Measurements from ENCODE around the gene KCNN3. TPM values are rescaled to one million over a fixed set of nuclear protein-coding genes. Genes with fewer than 3 reads are reported as not detected.

Gene KCNN3
- polyA plus RNA-seq, 1 donor from 2014 or later: 2.2 TPM

GRCh38 chr1:154746622-154747299 lies 123.3 kb downstream of the KCNN3 start:
- Histone ChIP-seq H4K20me1 (ENCODE audit: insufficient read depth) (no peaks in the 10 kb centered on the region), H3K36me3 (ENCODE audit: insufficient read depth, low read length) (no peaks in the 10 kb centered on the region), H3K27me3 (ENCODE audit: insufficient read depth, low read depth, low read length) (no peaks in the 10 kb centered on the region), H3F3A (ENCODE audit: insufficient read depth, low read length, poor library complexity, severe bottlenecking) (no peaks in the 10 kb centered on the region), H3K9me3 (ENCODE audit: low read length) (no peaks in the 10 kb centered on the region), H3K9me2 (ENCODE audit: insufficient read depth, low read length) (no peaks in the 10 kb centered on the region), H3K9ac (ENCODE audit: low read length) (peak overlapping the region; percentile 41), H3K27ac (ENCODE audit: low read length) (peak overlapping the region; percentile 71), H3K4me3 (ENCODE audit: low read length) (peak overlapping the region; percentile 35), H3K4me2 (ENCODE audit: low read length) (no peak overlapping the region), H2AFZ (ENCODE audit: low read depth, low read length) (no peak overlapping the region), H3K79me2 (replicated peaks; ENCODE audit: insufficient read depth, low read length) (no peaks in the 10 kb centered on the region)
- TF ChIP-seq CTCF (IDR thresholded peaks at IDR 0.05; ENCODE audit: poor library complexity, severe bottlenecking) (no peak), POLR2AphosphoS5 (IDR thresholded peaks at IDR 0.05) (no peak), RAD21 (conservative IDR thresholded peaks at IDR 0.05) (no peak), EZH2 (IDR thresholded peaks at IDR 0.05; ENCODE audit: borderline replicate concordance, insufficient read depth, low read length, poor library complexity, severe bottlenecking) (no peak), MXI1 (conservative IDR thresholded peaks at IDR 0.05; ENCODE audit: poor library complexity, severe bottlenecking) (no peak)

- Histone ChIP-seq H3K4me2 (ENCODE audit: low read length) (no peak overlapping the region), H2AFZ (ENCODE audit: low read depth, low read length) (no peak overlapping the region), H4K20me1 (ENCODE audit: insufficient read depth) (no peaks in the 10 kb centered on the region), H3K27me3 (ENCODE audit: insufficient read depth, low read depth, low read length) (no peaks in the 10 kb centered on the region), H3K79me2 (replicated peaks; ENCODE audit: insufficient read depth, low read length) (no peaks in the 10 kb centered on the region), H3K36me3 (ENCODE audit: insufficient read depth, low read length) (no peaks in the 10 kb centered on the region), H3K9me3 (ENCODE audit: low read length) (no peaks in the 10 kb centered on the region), H3K4me3 (ENCODE audit: low read length) (no peak overlapping the region), H3K9me2 (ENCODE audit: insufficient read depth, low read length) (no peaks in the 10 kb centered on the region), H3K9ac (ENCODE audit: low read length) (no peak overlapping the region), H3F3A (ENCODE audit: insufficient read depth, low read length, poor library complexity, severe bottlenecking) (no peaks in the 10 kb centered on the region), H3K27ac (ENCODE audit: low read length) (no peak overlapping the region)
- TF ChIP-seq EP300 (conservative IDR thresholded peaks at IDR 0.05; ENCODE audit: poor library complexity, severe bottlenecking): no peak
- no peak for TF ChIP-seq POLR2AphosphoS5 (IDR thresholded peaks at IDR 0.05)
- no peak for TF ChIP-seq TAF1 (IDR thresholded peaks at IDR 0.05; ENCODE audit: low read depth)
- no peak for TF ChIP-seq EZH2 (IDR thresholded peaks at IDR 0.05; ENCODE audit: borderline replicate concordance, insufficient read depth, low read length, poor library complexity, severe bottlenecking)
- TF ChIP-seq MXI1 (conservative IDR thresholded peaks at IDR 0.05; ENCODE audit: poor library complexity, severe bottlenecking): no peak
- no peak for TF ChIP-seq SMC3 (conservative IDR thresholded peaks at IDR 0.05; ENCODE audit: poor library complexity)
- no peak for TF ChIP-seq RAD21 (conservative IDR thresholded peaks at IDR 0.05)
- TF ChIP-seq CTCF (IDR thresholded peaks at IDR 0.05; ENCODE audit: poor library complexity, severe bottlenecking): no peak
- no peak for TF ChIP-seq REST (IDR thresholded peaks at IDR 0.05; ENCODE audit: borderline replicate concordance)
Observed at GRCh38 chr1:154745750-154746425, 124.2 kb downstream of the KCNN3 start.
